ENCODE data around the gene WDR62.
"Not testable (repeated sequence)": the region's sequence is repeated elsewhere in the genome, so short reads cannot be mapped to it uniquely, and the experiment has no call there.

Gene WDR62

GRCh38 chr19:36110487-36111199, 55.9 kb downstream of the WDR62 start, which contains the start of gene OVOL3:
Gene OVOL3, plus strand, starts transcription at chr19:36111143. Its CDS starts 60 bp downstream, at chr19:36111203.
- DNase-seq = no peak

- DNase-seq = no peak
Observed at GRCh38 chr19:36111200-36111539, 56.5 kb downstream of the WDR62 start.

GRCh38 chr19:36112678-36113077, 58.0 kb downstream of the WDR62 start:
- DNase-seq = no peak

- DNase-seq = no peak
Observed at GRCh38 chr19:36113425-36113824, 58.7 kb downstream of the WDR62 start.

- no peak for DNase-seq
Observed at GRCh38 chr19:36113894-36114720, 59.4 kb downstream of the WDR62 start.

- DNase-seq = peak; percentile 99
Observed at GRCh38 chr19:36114721-36115452, 60.2 kb downstream of the WDR62 start, which contains the start of gene POLR2I. Gene POLR2I, minus strand, starts transcription at chr19:36114875. Its CDS starts 19 bp downstream, at chr19:36114856.

- DNase-seq = peak; percentile 97
Observed at GRCh38 chr19:36115453-36116343, 61.0 kb downstream of the WDR62 start, which contains the start of gene TBCB. Gene TBCB, plus strand, starts transcription at chr19:36115468. Its CDS starts 93 bp downstream, at chr19:36115561.

GRCh38 chr19:36116344-36116637, 61.6 kb downstream of the WDR62 start:
- DNase-seq = no peak

GRCh38 chr19:36120092-36120983, 65.6 kb downstream of the WDR62 start:
- DNase-seq = no peak

GRCh38 chr19:36120984-36121358, 66.3 kb downstream of the WDR62 start:
- no peak for DNase-seq

GRCh38 chr19:36121486-36122124, 66.9 kb downstream of the WDR62 start:
- no peak for DNase-seq

- DNase-seq = no peak
Observed at GRCh38 chr19:36125557-36125956, 70.9 kb downstream of the WDR62 start.

GRCh38 chr19:36128392-36128736, 73.7 kb downstream of the WDR62 start:
- no peak for DNase-seq

GRCh38 chr19:36131221-36131620, 76.5 kb downstream of the WDR62 start:
- not testable (repeated sequence) for DNase-seq

GRCh38 chr19:36134867-36135266, 80.2 kb downstream of the WDR62 start:
- not testable (repeated sequence) for DNase-seq

GRCh38 chr19:36136964-36137686, 82.4 kb downstream of the WDR62 start:
- no peak for DNase-seq

GRCh38 chr19:36139120-36139472, 84.4 kb downstream of the WDR62 start:
- no peak for DNase-seq

- peak; percentile 96 for DNase-seq
Observed at GRCh38 chr19:36139473-36140303, 85.0 kb downstream of the WDR62 start, which contains the start of gene CAPNS1. Gene CAPNS1, plus strand, starts transcription at chr19:36140066. Its CDS starts 946 bp downstream, at chr19:36141012.
